NB4 (cell line): ENCODE results near the gene TIAL1.

ENCODE experiments used
- CTCF ChIP-seq: IDR thresholded peaks from one replicate; pipeline ENCODE4 v1.5.1; 2012; ENCODE audit warnings: low read depth, low read length
- POLR2A ChIP-seq: IDR thresholded peaks from 2 replicates; pipeline ENCODE4 v1.6.1; 2011; ENCODE audit warnings: mild to moderate bottlenecking; ENCODE audit not compliant: insufficient read length; ENCODE audit errors: extremely low read depth

- no peak for TF ChIP-seq CTCF
- TF ChIP-seq POLR2A = no peak
Measured at GRCh38 chr10:119637631-119638030, 40.9 kb upstream of the TIAL1 start.
